ENCODE results near the gene RAB36.
A peak's percentile ranks its signal among the peaks of the same experiment; 100 is the strongest.

RAB36 gene

DNA sequence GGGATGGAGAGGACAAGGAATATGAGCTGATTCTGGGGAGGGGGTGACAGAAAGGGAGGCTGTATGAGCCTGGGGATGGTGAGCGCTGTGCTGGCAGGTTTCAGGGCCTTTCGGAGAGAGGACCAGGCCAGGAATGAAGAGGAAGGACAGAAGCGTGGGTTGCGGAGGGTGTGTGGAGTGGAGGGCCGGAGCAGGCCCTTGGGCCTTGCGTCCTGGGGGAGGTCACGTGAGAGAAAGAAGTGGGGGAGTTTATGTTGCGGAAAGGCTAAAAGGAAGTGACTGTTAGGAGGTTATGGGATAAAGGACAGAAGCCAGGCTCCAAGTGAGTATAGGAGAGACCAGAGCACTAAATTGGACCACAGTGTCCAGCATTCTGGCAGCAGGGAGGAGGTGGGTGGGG lies 52.6 kb downstream of the RAB36 start:
- no peak for TF ChIP-seq EZH2phosphoT487 (IDR thresholded peaks at IDR 0.05; ENCODE audit: borderline replicate concordance, low read length)
- TF ChIP-seq, protein P1, sequence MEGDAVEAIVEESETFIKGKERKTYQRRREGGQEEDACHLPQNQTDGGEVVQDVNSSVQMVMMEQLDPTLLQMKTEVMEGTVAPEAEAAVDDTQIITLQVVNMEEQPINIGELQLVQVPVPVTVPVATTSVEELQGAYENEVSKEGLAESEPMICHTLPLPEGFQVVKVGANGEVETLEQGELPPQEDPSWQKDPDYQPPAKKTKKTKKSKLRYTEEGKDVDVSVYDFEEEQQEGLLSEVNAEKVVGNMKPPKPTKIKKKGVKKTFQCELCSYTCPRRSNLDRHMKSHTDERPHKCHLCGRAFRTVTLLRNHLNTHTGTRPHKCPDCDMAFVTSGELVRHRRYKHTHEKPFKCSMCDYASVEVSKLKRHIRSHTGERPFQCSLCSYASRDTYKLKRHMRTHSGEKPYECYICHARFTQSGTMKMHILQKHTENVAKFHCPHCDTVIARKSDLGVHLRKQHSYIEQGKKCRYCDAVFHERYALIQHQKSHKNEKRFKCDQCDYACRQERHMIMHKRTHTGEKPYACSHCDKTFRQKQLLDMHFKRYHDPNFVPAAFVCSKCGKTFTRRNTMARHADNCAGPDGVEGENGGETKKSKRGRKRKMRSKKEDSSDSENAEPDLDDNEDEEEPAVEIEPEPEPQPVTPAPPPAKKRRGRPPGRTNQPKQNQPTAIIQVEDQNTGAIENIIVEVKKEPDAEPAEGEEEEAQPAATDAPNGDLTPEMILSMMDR (IDR thresholded peaks at IDR 0.05; ENCODE audit: low read depth, low read length, poor library complexity, severe bottlenecking): no peak
- peaks cover 30% of the 10 kb centered on the region for H3K36me3 ChIP-seq (ENCODE audit: control insufficient read depth, low read length)
- no peak overlapping the region for H3K27ac ChIP-seq (ENCODE audit: low read depth, low read length)
- H3K4me1 ChIP-seq (ENCODE audit: control insufficient read depth, low read length): peaks cover 49% of the 10 kb centered on the region
- H3K9me2 ChIP-seq (replicated peaks; ENCODE audit: control insufficient read depth, low read length): no peaks in the 10 kb centered on the region
- H3K4me3 ChIP-seq (ENCODE audit: low read length): no peak overlapping the region
- H3F3A ChIP-seq (ENCODE audit: control insufficient read depth, insufficient read depth): peaks cover 15% of the 10 kb centered on the region
- H3K79me2 ChIP-seq (ENCODE audit: control insufficient read depth, low read length): peaks cover 99% of the 10 kb centered on the region
- H3K27me3 ChIP-seq (ENCODE audit: control insufficient read depth, low read length): no peaks in the 10 kb centered on the region
- H3K9me3 ChIP-seq (ENCODE audit: control insufficient read depth, insufficient read depth, low read length): no peaks in the 10 kb centered on the region
- peaks cover 2% of the 10 kb centered on the region; the same call in 1 of the 2 replicates for H4K20me1 ChIP-seq (ENCODE audit: control insufficient read depth, insufficient read depth, low read depth, low read length)
- H3K4me2 ChIP-seq (ENCODE audit: low read length): no peak overlapping the region

DNA sequence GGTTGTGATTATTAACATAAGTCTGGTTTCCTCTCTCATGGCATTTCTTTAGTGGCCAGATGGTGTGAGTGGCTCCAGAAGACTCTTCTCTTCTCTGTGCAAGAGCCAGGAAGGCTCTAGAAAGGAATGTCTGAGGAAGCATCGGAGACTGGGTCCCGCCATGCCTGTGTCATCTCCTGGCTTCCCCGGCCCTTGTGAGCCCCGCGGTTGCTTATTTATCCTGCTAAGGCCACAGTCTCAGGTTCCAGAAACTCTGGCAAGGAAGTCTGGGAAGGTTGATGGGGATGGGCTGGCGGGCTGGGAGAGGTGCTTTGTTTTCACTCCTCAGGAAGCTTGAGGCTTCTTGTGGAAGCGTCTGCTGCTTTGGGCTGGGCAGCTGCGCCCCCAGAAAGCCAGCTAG lies 53.9 kb downstream of the RAB36 start:
- H3K27ac ChIP-seq (ENCODE audit: low read depth, low read length): no peak overlapping the region
- no peak overlapping the region for H3K4me3 ChIP-seq (ENCODE audit: low read length)
- H3K9me3 ChIP-seq (ENCODE audit: control insufficient read depth, insufficient read depth, low read length): no peaks in the 10 kb centered on the region
- peaks cover 35% of the 10 kb centered on the region for H3K36me3 ChIP-seq (ENCODE audit: control insufficient read depth, low read length)
- peaks cover 15% of the 10 kb centered on the region for H3F3A ChIP-seq (ENCODE audit: control insufficient read depth, insufficient read depth)
- H3K4me1 ChIP-seq (ENCODE audit: control insufficient read depth, low read length): peaks cover 63% of the 10 kb centered on the region
- no peaks in the 10 kb centered on the region for H3K27me3 ChIP-seq (ENCODE audit: control insufficient read depth, low read length)
- TF ChIP-seq, protein P1 (IDR thresholded peaks at IDR 0.05; ENCODE audit: low read depth, low read length, poor library complexity, severe bottlenecking): no peak
- TF ChIP-seq EZH2phosphoT487 (IDR thresholded peaks at IDR 0.05; ENCODE audit: borderline replicate concordance, low read length): no peak
- no peaks in the 10 kb centered on the region for H4K20me1 ChIP-seq (ENCODE audit: control insufficient read depth, insufficient read depth, low read depth, low read length)
- H3K79me2 ChIP-seq (ENCODE audit: control insufficient read depth, low read length): peaks cover 99% of the 10 kb centered on the region
- 0 out of 2 replicates have a peak overlapping the region, but pooled peaks have one; percentile 19 for H3K4me2 ChIP-seq (ENCODE audit: low read length)
- H3K9me2 ChIP-seq (replicated peaks; ENCODE audit: control insufficient read depth, low read length): no peaks in the 10 kb centered on the region

DNA sequence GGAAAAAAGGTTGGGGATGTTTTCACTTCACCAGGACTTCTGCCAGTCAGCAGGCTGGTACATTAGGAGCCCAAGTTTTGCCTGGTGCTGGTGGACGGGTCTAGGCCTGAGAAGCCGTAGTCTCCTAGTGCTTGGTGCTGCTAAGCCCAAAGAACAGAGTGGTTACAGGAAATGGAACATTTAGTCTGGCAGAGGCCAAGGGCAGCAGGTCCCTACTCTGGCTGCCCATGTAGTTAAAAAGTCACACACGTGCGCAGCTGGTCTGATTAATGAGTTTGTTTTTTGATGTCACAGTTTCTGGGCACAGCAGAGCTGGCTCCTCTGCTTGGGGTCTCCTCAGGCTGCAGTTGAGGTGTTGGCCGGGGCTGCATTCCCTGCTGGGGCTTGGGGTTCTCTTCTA lies 55.6 kb downstream of the RAB36 start:
- Histone ChIP-seq H4K20me1 (ENCODE audit: control insufficient read depth, insufficient read depth, low read depth, low read length) (no peaks in the 10 kb centered on the region), H3K4me1 (ENCODE audit: control insufficient read depth, low read length) (peaks cover 80% of the 10 kb centered on the region), H3F3A (ENCODE audit: control insufficient read depth, insufficient read depth) (peaks cover 15% of the 10 kb centered on the region), H3K4me3 (ENCODE audit: low read length) (peak overlapping the region; percentile 4; the same call in 1 of the 2 replicates), H3K4me2 (ENCODE audit: low read length) (peak overlapping the region; percentile 55), H3K9me2 (replicated peaks; ENCODE audit: control insufficient read depth, low read length) (no peaks in the 10 kb centered on the region), H3K79me2 (ENCODE audit: control insufficient read depth, low read length) (peaks cover 100% of the 10 kb centered on the region), H3K9me3 (ENCODE audit: control insufficient read depth, insufficient read depth, low read length) (no peaks in the 10 kb centered on the region), H3K36me3 (ENCODE audit: control insufficient read depth, low read length) (peaks cover 50% of the 10 kb centered on the region), H3K27me3 (ENCODE audit: control insufficient read depth, low read length) (no peaks in the 10 kb centered on the region), H3K27ac (ENCODE audit: low read depth, low read length) (peak overlapping the region; percentile 52)
- TF ChIP-seq, protein P1 (IDR thresholded peaks at IDR 0.05; ENCODE audit: low read depth, low read length, poor library complexity, severe bottlenecking): no peak
- no peak for TF ChIP-seq EZH2phosphoT487 (IDR thresholded peaks at IDR 0.05; ENCODE audit: borderline replicate concordance, low read length)
